ENCODE results near the gene NEIL3. TPM values are rescaled to one million over a fixed set of nuclear protein-coding genes. Genes with fewer than 3 reads are reported as not detected.

NEIL3 gene
- total and polyA plus RNA-seq, 2 of the 8 experiments (the other 6 are each of a cell fraction or from before 2014, with no cell fraction given), result 5.5 to 11.0 TPM

DNA sequence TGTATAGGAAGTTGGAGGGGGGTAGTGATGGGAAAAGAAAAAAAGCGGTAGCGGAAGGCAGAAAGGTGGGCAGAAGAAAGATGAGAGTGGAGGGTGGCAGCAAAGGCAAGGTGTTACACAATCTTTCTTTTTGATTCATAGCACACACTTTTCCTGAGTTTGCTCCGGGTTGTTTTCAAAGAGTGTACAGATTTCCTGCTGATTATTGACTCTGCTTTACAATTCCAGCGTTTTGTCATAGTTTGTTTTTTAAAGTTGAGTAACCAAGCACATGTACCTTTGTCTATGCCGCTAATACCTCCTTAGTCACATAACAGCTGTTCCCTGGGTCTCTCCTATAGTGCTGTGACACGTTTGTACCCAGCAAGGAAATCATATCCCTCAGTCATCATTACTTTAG is 82.3 kb downstream of the NEIL3 start (continued):
- no peak for TF ChIP-seq SIN3A (conservative IDR thresholded peaks at IDR 0.05 in 1 of 2, IDR thresholded peaks at IDR 0.05 in 1 of 2; ENCODE audit: low read depth in 1 of 2, low read length in 2 of 2)
- no peak for TF ChIP-seq CHD1 (IDR thresholded peaks at IDR 0.05; ENCODE audit: low read depth, low read length)
- no peak for TF ChIP-seq CHD2 (IDR thresholded peaks at IDR 0.05; ENCODE audit: low read length)
- no peak for TF ChIP-seq CTBP2 (IDR thresholded peaks at IDR 0.05; ENCODE audit: borderline replicate concordance, insufficient read depth, insufficient read length, low read length)
- no peak for TF ChIP-seq SP4 (IDR thresholded peaks at IDR 0.05; ENCODE audit: low read length)
- TF ChIP-seq TBP (IDR thresholded peaks at IDR 0.05; ENCODE audit: low read depth, low read length), result no peak
- no peak for TF ChIP-seq SP2 (IDR thresholded peaks at IDR 0.05; ENCODE audit: low read length)

Measured in H1 (cell line).